ENCODE results near the gene JCAD.
A peak's percentile ranks its signal among the peaks of the same experiment; 100 is the strongest.

The JCAD gene

DNA sequence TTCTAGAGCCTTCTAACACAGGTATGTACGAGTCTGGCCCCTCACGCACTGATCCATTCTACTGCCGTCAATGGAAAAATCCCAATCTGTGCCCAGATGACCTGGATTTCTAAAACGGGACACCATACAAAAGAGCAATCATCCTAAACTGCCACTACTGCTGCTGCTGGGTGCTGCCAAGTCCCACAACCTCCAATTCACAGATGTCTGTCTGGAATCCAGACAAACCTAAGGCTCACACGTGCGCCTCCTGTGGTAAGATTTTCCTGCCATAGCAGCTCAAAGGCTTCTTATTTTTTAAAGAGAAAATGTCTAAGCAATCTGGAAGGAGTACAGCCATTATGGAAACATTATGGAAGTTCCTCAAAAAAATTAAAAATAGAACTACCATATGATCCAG lies 40.9 kb downstream of the JCAD start:
- TF ChIP-seq, protein P1, sequence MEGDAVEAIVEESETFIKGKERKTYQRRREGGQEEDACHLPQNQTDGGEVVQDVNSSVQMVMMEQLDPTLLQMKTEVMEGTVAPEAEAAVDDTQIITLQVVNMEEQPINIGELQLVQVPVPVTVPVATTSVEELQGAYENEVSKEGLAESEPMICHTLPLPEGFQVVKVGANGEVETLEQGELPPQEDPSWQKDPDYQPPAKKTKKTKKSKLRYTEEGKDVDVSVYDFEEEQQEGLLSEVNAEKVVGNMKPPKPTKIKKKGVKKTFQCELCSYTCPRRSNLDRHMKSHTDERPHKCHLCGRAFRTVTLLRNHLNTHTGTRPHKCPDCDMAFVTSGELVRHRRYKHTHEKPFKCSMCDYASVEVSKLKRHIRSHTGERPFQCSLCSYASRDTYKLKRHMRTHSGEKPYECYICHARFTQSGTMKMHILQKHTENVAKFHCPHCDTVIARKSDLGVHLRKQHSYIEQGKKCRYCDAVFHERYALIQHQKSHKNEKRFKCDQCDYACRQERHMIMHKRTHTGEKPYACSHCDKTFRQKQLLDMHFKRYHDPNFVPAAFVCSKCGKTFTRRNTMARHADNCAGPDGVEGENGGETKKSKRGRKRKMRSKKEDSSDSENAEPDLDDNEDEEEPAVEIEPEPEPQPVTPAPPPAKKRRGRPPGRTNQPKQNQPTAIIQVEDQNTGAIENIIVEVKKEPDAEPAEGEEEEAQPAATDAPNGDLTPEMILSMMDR (IDR thresholded peaks at IDR 0.05; ENCODE audit: control insufficient read depth, extremely low read depth, insufficient read depth), result no peak
- H3K4me3 ChIP-seq (ENCODE audit: low read depth, low read length), result no peak overlapping the region
- DNase-seq (ENCODE audit: low read depth), result no peak

- no peak overlapping the region for H3K4me3 ChIP-seq (ENCODE audit: low read depth, low read length)
- no peak for DNase-seq (ENCODE audit: low read depth)
- TF ChIP-seq, protein P1 (IDR thresholded peaks at IDR 0.05; ENCODE audit: control insufficient read depth, extremely low read depth, insufficient read depth), result no peak
These were observed 41.4 kb downstream of the JCAD start for GRCh38 chr10:30017966-30018365.

DNA sequence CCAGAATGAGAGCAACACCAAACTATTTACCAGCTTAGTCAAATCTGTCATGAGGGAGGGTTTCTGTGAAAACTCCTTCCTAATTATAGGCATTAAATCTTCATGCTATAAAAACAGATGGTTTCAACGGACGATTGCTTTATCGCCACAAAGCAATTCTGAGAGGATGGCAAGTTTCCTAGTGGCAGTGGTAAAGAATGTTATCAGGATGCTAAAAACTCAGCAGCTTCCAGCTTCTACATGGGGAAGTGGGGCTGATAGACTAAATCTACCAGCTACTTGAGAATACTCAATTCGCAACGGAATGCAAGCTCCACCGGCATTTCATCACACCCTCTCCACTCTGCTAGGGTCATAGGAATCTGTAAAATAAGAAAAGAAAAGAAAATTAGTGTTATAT lies 41.8 kb downstream of the JCAD start:
- TF ChIP-seq, protein P1 (IDR thresholded peaks at IDR 0.05; ENCODE audit: control insufficient read depth, extremely low read depth, insufficient read depth), result no peak
- no peak for DNase-seq (ENCODE audit: low read depth)
- H3K4me3 ChIP-seq (ENCODE audit: low read depth, low read length), result no peak overlapping the region

- H3K4me3 ChIP-seq (ENCODE audit: low read depth, low read length), result no peak overlapping the region
- TF ChIP-seq, protein P1 (IDR thresholded peaks at IDR 0.05; ENCODE audit: control insufficient read depth, extremely low read depth, insufficient read depth), result no peak
- no peak for DNase-seq (ENCODE audit: low read depth)
These were observed 44.9 kb downstream of the JCAD start for GRCh38 chr10:30014511-30014910.

- TF ChIP-seq, protein P1 (IDR thresholded peaks at IDR 0.05; ENCODE audit: control insufficient read depth, extremely low read depth, insufficient read depth), result no peak
- H3K4me3 ChIP-seq (ENCODE audit: low read depth, low read length), result no peak overlapping the region
- DNase-seq (ENCODE audit: low read depth), result peak; percentile 71
These were observed 45.6 kb downstream of the JCAD start for GRCh38 chr10:30013757-30014156.

GRCh38 chr10:30011956-30012647 lies 47.3 kb downstream of the JCAD start:
- no peak overlapping the region for H3K4me3 ChIP-seq (ENCODE audit: low read depth, low read length)
- TF ChIP-seq, protein P1 (IDR thresholded peaks at IDR 0.05; ENCODE audit: control insufficient read depth, extremely low read depth, insufficient read depth), result no peak
- DNase-seq (ENCODE audit: low read depth), result no peak

GRCh38 chr10:30011396-30011795 lies 48.0 kb downstream of the JCAD start:
- TF ChIP-seq, protein P1 (IDR thresholded peaks at IDR 0.05; ENCODE audit: control insufficient read depth, extremely low read depth, insufficient read depth), result no peak
- DNase-seq (ENCODE audit: low read depth), result no peak
- H3K4me3 ChIP-seq (ENCODE audit: low read depth, low read length), result no peak overlapping the region

All from LNCaP clone FGC (cell line).